MV-4-11 (cell line): ENCODE measurements around the gene SAXO2.
"Not testable (repeated sequence)": the region's sequence is repeated elsewhere in the genome, so short reads cannot be mapped to it uniquely, and the experiment has no call there.

Experiments
- DNase-seq: peaks from one replicate; lab custom pipeline; 2025; lab: John Stamatoyannopoulos, UW

Gene SAXO2

GRCh38 chr15:82333603-82334553, 71.3 kb downstream of the SAXO2 start:
- not testable (repeated sequence) for DNase-seq
